B cell (primary cell): ENCODE measurements around the gene LYZL6.

Experiments used
- EZH2 ChIP-seq: IDR thresholded peaks from 2 replicates; pipeline ENCODE4 v1.6.1; 2012; ENCODE audit warnings: borderline replicate concordance, low read depth, mild to moderate bottlenecking, moderate library complexity, low read length; ENCODE audit not compliant: insufficient read depth, poor library complexity, severe bottlenecking
- TF ChIP-seq, protein P1 (sequence below): fragments of 200-600 bp; IDR thresholded peaks from one replicate; pipeline ENCODE4 v1.8.0; 2022; ENCODE audit warnings: antibody characterized with exemption, mild to moderate bottlenecking

- TF ChIP-seq, protein P1, sequence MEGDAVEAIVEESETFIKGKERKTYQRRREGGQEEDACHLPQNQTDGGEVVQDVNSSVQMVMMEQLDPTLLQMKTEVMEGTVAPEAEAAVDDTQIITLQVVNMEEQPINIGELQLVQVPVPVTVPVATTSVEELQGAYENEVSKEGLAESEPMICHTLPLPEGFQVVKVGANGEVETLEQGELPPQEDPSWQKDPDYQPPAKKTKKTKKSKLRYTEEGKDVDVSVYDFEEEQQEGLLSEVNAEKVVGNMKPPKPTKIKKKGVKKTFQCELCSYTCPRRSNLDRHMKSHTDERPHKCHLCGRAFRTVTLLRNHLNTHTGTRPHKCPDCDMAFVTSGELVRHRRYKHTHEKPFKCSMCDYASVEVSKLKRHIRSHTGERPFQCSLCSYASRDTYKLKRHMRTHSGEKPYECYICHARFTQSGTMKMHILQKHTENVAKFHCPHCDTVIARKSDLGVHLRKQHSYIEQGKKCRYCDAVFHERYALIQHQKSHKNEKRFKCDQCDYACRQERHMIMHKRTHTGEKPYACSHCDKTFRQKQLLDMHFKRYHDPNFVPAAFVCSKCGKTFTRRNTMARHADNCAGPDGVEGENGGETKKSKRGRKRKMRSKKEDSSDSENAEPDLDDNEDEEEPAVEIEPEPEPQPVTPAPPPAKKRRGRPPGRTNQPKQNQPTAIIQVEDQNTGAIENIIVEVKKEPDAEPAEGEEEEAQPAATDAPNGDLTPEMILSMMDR: no peak
- no peak for TF ChIP-seq EZH2
Observed at GRCh38 chr17:35892091-35893035, 51.1 kb downstream of the LYZL6 start.
